K562 (cell line): ENCODE data around the gene FKBP8. TPM values are rescaled to one million over a fixed set of nuclear protein-coding genes. Genes with fewer than 3 reads are reported as not detected.

Source experiments
- CAMTA2 ChIP-seq: fragments of 250-450 bp; sonication (Bioruptor Pico); conservative IDR thresholded peaks from 2 replicates; pipeline ENCODE4 v1.5.1; 2022
- CBFA2T2 ChIP-seq: fragments of 450-650 bp; conservative IDR thresholded peaks from 2 replicates; pipeline ENCODE4 v1.6.1; 2017; ENCODE audit warnings: mild to moderate bottlenecking
- CCNT2 ChIP-seq: IDR thresholded peaks from 2 replicates; pipeline ENCODE4 v1.6.1; 2011; ENCODE audit warnings: borderline replicate concordance, low read depth, mild to moderate bottlenecking, moderate library complexity, mixed read lengths, low read length; ENCODE audit not compliant: insufficient read length; ENCODE audit errors: extremely low read depth
- CSDE1 ChIP-seq, 2 experiments: fragments of 450-650 bp; IDR thresholded peaks; 2 replicates each; pipeline ENCODE4 v1.6.1; 2016; ENCODE audit warnings: mild to moderate bottlenecking in 1 of 2
- CTBP1 ChIP-seq: fragments of 450-650 bp; IDR thresholded peaks from 2 replicates; pipeline ENCODE4 v1.6.1; 2016; ENCODE audit warnings: borderline replicate concordance
- FIP1L1 ChIP-seq: fragments of 200-400 bp; formaldehyde crosslinking; IDR thresholded peaks from 2 replicates; pipeline ENCODE4 v1.6.1; 2018; ENCODE audit warnings: mild to moderate bottlenecking, low read depth, low read length; ENCODE audit not compliant: poor library complexity, severe bottlenecking
- HDAC2 ChIP-seq: fragments of 450-650 bp; IDR thresholded peaks from 2 replicates; pipeline ENCODE4 v1.6.1; 2016; ENCODE audit warnings: mild to moderate bottlenecking
- HNRNPK ChIP-seq: fragments of 200-400 bp; formaldehyde crosslinking; IDR thresholded peaks from one replicate; pipeline ENCODE4 v1.6.1; 2018; ENCODE audit warnings: mild to moderate bottlenecking, low read depth, low read length; ENCODE audit not compliant: poor library complexity, severe bottlenecking
- LEF1 ChIP-seq: fragments of 450-650 bp; IDR thresholded peaks from 2 replicates; pipeline ENCODE4 v1.6.1; 2016; ENCODE audit warnings: mild to moderate bottlenecking
- NELFE ChIP-seq: IDR thresholded peaks from 2 replicates; pipeline ENCODE4 v1.6.1; 2011; ENCODE audit warnings: mild to moderate bottlenecking; ENCODE audit not compliant: insufficient read depth, insufficient read length
- NR4A1 ChIP-seq, 2 experiments: fragments of 250-450 bp in 1 of 2; fragments of 450-650 bp in 1 of 2; sonication (Bioruptor Pico) in 1 of 2; IDR thresholded peaks; 2 replicates each; pipeline versions ENCODE4 v1.4.0 to v1.6.1; 2016 to 2020; ENCODE audit warnings: mild to moderate bottlenecking in 2 of 2, missing compliant biosample characterization in 1 of 2, missing genetic modification characterization in 1 of 2, moderate library complexity in 1 of 2
- PHB ChIP-seq: fragments of 250-450 bp; sonication (Bioruptor Pico); IDR thresholded peaks from 2 replicates; pipeline ENCODE4 v1.5.0; 2021
- PHF21A ChIP-seq: fragments of 450-650 bp; IDR thresholded peaks from 2 replicates; pipeline ENCODE4 v1.6.1; 2017; ENCODE audit warnings: low read depth, borderline replicate concordance
- PPARD ChIP-seq: fragments of 250-450 bp; sonication (Bioruptor Pico); IDR thresholded peaks from 2 replicates; pipeline ENCODE4 v1.8.0; 2022; ENCODE audit warnings: inconsistent platforms, mild to moderate bottlenecking, moderate library complexity
- RCOR1 ChIP-seq, 2 experiments: IDR thresholded peaks; 2 replicates each; pipeline ENCODE4 v1.6.1; 2012; ENCODE audit warnings: low read depth in 2 of 2, low read length in 2 of 2, borderline replicate concordance in 1 of 2, improper control_type of control experiment in 1 of 2
- SLC30A9 ChIP-seq: fragments of 250-450 bp; sonication (Bioruptor Pico); IDR thresholded peaks from 2 replicates; pipeline ENCODE4 v1.8.0; 2022; ENCODE audit warnings: mild to moderate bottlenecking, moderate library complexity
- SP1 ChIP-seq: sonication (generic); formaldehyde crosslinking; IDR thresholded peaks from 2 replicates; pipeline ENCODE4 v1.8.1; 2022; ENCODE audit warnings: mild to moderate bottlenecking, missing genetic modification reagents
- SRF ChIP-seq, 2 experiments: fragments of 250-450, 450-650 bp in 1 of 2; sonication (Bioruptor Pico) in 1 of 2; sonication (generic) in 1 of 2; formaldehyde crosslinking; IDR thresholded peaks; 2 replicates each; pipeline versions ENCODE4 v1.5.0 to v1.5.1; 2020 to 2022; ENCODE audit warnings: mild to moderate bottlenecking in 1 of 2, missing genetic modification reagents in 1 of 2
- SRSF1 ChIP-seq: fragments of 200-400 bp; formaldehyde crosslinking; IDR thresholded peaks from 2 replicates; pipeline ENCODE4 v1.6.1; 2017; ENCODE audit warnings: mild to moderate bottlenecking, low read depth, low read length, moderate library complexity
- THRAP3 ChIP-seq: fragments of 450-650 bp; IDR thresholded peaks from 2 replicates; pipeline ENCODE4 v1.6.1; 2016; ENCODE audit warnings: mild to moderate bottlenecking, inconsistent platforms, borderline replicate concordance
- XRCC5 ChIP-seq: fragments of 200-400 bp; formaldehyde crosslinking; IDR thresholded peaks from 2 replicates; pipeline ENCODE4 v1.6.1; 2017; ENCODE audit warnings: low read depth, mild to moderate bottlenecking, low read length
- ZBTB17 ChIP-seq: fragments of 450-650 bp; formaldehyde crosslinking; IDR thresholded peaks from 2 replicates; pipeline ENCODE4 v1.4.0; 2020; ENCODE audit warnings: mild to moderate bottlenecking
- ZBTB8A ChIP-seq: fragments of 450-650 bp; IDR thresholded peaks from 2 replicates; pipeline ENCODE4 v1.6.1; 2018; ENCODE audit warnings: mild to moderate bottlenecking, moderate library complexity; ENCODE audit not compliant: partially characterized antibody
- polyA plus RNA-seq, 8 experiments: library from polyadenylated mRNA; depleted of rRNA in 4 of 8; stranded (reverse) in 5 of 8; unstranded in 3 of 8; fragments of >200 nt; fragmentation: Nextera tagmentation in 2 of 8; fragmentation: Illumina TruSeq in 1 of 8; extraction: Ambion mirVana in 2 of 8; extraction: Trizol in 1 of 8; gene quantifications; 2 replicates each; pipeline versions ENCODE4 v1.2.1 to v1.2.3, GENCODE V29; 2011 to 2014; ENCODE audit warnings: inconsistent platforms in 1 of 8, missing spikeins in 1 of 8
- total RNA-seq, 7 experiments: library from RNA; depleted of rRNA in 6 of 7; stranded (reverse); fragments of >200 nt in 6 of 7; fragmentation: Illumina TruSeq in 2 of 7; extraction: Trizol in 2 of 7; gene quantifications; 2 replicates each; pipeline versions ENCODE4 v1.2.1 to v1.2.3, GENCODE V29; 2011 to 2021; ENCODE audit warnings: low replicate concordance in 1 of 7
- TF ChIP-seq, protein P1 (sequence below), 2 experiments: fragments of 200-800 bp in 1 of 2; sonication (Bioruptor generic) in 1 of 2; sonication (generic) in 1 of 2; formaldehyde crosslinking in 1 of 2; IDR thresholded peaks in 1 of 2; conservative IDR thresholded peaks in 1 of 2; 2 replicates each; pipeline versions ENCODE4 v1.5.0 to v1.6.1; 2016 to 2020; ENCODE audit warnings: missing compliant biosample characterization in 1 of 2, missing genetic modification characterization in 1 of 2, missing genetic modification reagents in 1 of 2
- TF ChIP-seq, protein P2 (sequence below): fragments of 200-800 bp; sonication (Bioruptor generic); IDR thresholded peaks from 2 replicates; pipeline ENCODE4 v1.6.1; 2017; ENCODE audit warnings: missing genetic modification characterization, missing compliant biosample characterization
- TF ChIP-seq, protein P3 (sequence below): fragments of 250-450 bp; sonication (Bioruptor Pico); IDR thresholded peaks from 2 replicates; pipeline ENCODE4 v1.8.0; 2021; ENCODE audit warnings: moderate library complexity, mild to moderate bottlenecking, inconsistent platforms

FKBP8 gene
- total and polyA plus RNA-seq, 9 of the 15 experiments (the other 6 are each of a cell fraction or from before 2014, with no cell fraction given), result 0.46 to 236 (median 104) TPM

DNA sequence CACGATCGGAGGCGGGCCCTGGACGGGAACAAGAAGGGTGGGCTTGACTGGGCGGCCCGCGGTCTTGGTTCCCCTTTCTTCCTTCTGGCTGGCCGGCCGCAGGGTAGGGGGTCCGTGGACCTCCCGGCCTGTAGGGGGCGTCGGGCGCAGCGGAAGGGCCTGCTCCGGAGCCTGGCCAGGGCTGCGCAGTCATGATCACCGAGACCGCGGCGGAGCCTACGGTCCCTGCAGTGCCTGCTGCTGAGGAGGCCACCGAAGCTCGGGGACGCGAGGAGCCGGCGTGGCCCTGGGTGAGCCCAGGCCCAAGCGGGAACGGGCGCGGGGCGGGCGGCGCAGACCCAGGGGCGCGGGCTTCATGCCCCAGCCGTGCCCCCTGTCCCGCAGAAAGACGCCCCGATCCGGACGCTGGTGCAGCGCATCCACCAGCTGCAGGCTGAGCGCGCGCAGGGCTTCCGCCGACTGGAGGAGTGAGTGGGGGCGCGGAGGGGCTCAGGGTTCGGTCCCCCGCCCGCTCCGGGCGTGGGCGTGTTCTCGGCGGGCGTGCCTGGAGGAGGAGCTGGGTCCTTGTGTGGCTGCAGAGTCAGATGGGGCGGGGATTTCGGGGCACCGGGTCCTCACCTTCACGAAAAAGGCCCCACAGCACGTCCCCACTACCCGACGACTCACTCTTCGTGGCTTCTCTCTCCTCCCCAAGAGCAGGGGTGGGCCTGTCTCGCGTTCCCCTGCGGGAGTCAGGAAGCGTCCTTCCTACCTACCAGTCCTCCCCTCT lies 45.4 kb upstream of the FKBP8 start, which contains the start of gene REX1BD (continued):
- TF ChIP-seq, protein P1, sequence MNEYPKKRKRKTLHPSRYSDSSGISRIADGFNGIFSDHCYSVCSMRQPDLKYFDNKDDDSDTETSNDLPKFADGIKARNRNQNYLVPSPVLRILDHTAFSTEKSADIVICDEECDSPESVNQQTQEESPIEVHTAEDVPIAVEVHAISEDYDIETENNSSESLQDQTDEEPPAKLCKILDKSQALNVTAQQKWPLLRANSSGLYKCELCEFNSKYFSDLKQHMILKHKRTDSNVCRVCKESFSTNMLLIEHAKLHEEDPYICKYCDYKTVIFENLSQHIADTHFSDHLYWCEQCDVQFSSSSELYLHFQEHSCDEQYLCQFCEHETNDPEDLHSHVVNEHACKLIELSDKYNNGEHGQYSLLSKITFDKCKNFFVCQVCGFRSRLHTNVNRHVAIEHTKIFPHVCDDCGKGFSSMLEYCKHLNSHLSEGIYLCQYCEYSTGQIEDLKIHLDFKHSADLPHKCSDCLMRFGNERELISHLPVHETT (CRISPR knock-in tag; conservative IDR thresholded peaks at IDR 0.05 in 1 of 2, IDR thresholded peaks at IDR 0.05 in 1 of 2), result peak in 1 of 2 experiments; percentile 77; a peak in 2 of 4 replicates
- peak; percentile 82 for TF ChIP-seq FIP1L1
- TF ChIP-seq HNRNPK, result no peak
- TF ChIP-seq SLC30A9 (CRISPR knock-in tag), result no peak
- TF ChIP-seq NELFE, result no peak
- peak in 1 of 2 experiments; percentile 63; a peak in 1 of 4 replicates for TF ChIP-seq SRF (CRISPR knock-in tag; IDR thresholded peaks at IDR 0.05)
- 0 out of 2 replicates have a peak, but pooled peaks have one; percentile 60 for TF ChIP-seq CAMTA2 (CRISPR knock-in tag)
- TF ChIP-seq CCNT2, result peak; percentile 85
- TF ChIP-seq PPARD, result no peak
- no peak for TF ChIP-seq ZBTB8A
- peak; percentile 71; the same call in 1 of the 2 replicates for TF ChIP-seq PHB (CRISPR knock-in tag)
- TF ChIP-seq, protein P2, sequence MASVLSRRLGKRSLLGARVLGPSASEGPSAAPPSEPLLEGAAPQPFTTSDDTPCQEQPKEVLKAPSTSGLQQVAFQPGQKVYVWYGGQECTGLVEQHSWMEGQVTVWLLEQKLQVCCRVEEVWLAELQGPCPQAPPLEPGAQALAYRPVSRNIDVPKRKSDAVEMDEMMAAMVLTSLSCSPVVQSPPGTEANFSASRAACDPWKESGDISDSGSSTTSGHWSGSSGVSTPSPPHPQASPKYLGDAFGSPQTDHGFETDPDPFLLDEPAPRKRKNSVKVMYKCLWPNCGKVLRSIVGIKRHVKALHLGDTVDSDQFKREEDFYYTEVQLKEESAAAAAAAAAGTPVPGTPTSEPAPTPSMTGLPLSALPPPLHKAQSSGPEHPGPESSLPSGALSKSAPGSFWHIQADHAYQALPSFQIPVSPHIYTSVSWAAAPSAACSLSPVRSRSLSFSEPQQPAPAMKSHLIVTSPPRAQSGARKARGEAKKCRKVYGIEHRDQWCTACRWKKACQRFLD (CRISPR knock-in tag), result no peak
- peak in 1 of 2 experiments; percentile 46; a peak in 2 of 4 replicates for TF ChIP-seq RCOR1 (IDR thresholded peaks at IDR 0.05; ENCODE audit: borderline replicate concordance in 1 of 2, low read depth in 2 of 2, low read length in 2 of 2)
- TF ChIP-seq SRSF1, result peak; percentile 73; the same call in 1 of the 2 replicates
- peak; percentile 94 for TF ChIP-seq XRCC5
- TF ChIP-seq CBFA2T2, result no peak; the same call in 1 of the 2 replicates
- no peak; the same call in 1 of the 2 replicates for TF ChIP-seq NR4A1 (CRISPR knock-in tag; IDR thresholded peaks at IDR 0.05)
- TF ChIP-seq NR4A1 (tag; IDR thresholded peaks at IDR 0.05), result peak; percentile 48; the same call in 1 of the 2 replicates
- no peak for TF ChIP-seq THRAP3
- TF ChIP-seq HDAC2, result no peak
- peak; percentile 83 for TF ChIP-seq SP1 (CRISPR knock-in tag)
- peak; percentile 71; the same call in 1 of the 2 replicates for TF ChIP-seq PHF21A
- TF ChIP-seq CTBP1, result peak; percentile 89
- peak; percentile 78 for TF ChIP-seq ZBTB17
- no peak for TF ChIP-seq CSDE1 (IDR thresholded peaks at IDR 0.05)
- TF ChIP-seq, protein P3, sequence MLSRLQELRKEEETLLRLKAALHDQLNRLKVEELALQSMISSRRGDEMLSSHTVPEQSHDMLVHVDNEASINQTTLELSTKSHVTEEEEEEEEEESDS (CRISPR knock-in tag), result no peak
- no peak for TF ChIP-seq LEF1
